ENCODE measurements around the gene PPP1R13L. TPM values are rescaled to one million over a fixed set of nuclear protein-coding genes. Genes with fewer than 3 reads are reported as not detected.
"Not testable (repeated sequence)": the region's sequence is repeated elsewhere in the genome, so short reads cannot be mapped to it uniquely, and the experiment has no call there.

PPP1R13L gene
- total and polyA plus RNA-seq, 2 experiments from 2014 or later: 3.9 to 6.4 TPM

DNA sequence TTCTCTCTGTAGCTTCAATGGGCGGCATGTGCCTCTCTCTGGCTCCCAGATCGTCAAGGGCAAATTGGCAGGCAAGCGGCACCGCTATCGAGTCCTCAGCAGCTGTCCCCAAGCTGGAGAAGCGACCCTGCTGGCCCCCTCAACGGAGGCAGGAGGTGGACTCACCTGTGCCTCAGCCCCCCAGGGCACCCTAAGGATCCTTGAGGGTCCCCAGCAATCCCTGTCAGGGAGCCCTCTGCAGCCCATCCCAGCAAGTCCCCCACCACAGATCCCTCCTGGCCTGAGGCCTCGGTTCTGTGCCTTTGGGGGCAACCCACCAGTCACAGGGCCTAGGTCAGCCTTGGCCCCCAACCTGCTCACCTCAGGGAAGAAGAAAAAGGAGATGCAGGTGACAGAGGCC, 3.3 kb upstream of the PPP1R13L start:
- H4K20me1 ChIP-seq (ENCODE audit: insufficient read depth): no peaks in the 10 kb centered on the region
- peaks cover 11% of the 10 kb centered on the region; the same call in 1 of the 2 replicates for H3K36me3 ChIP-seq (ENCODE audit: low read depth)
- TF ChIP-seq EZH2 (IDR thresholded peaks at IDR 0.05; ENCODE audit: insufficient read depth, poor library complexity, severe bottlenecking) (no peak), EZH2phosphoT487 (IDR thresholded peaks at IDR 0.05; ENCODE audit: insufficient read depth, low read depth) (no peak)
- no peak overlapping the region for H3K4me3 ChIP-seq
- H3K79me2 ChIP-seq (ENCODE audit: insufficient read depth): peaks cover 26% of the 10 kb centered on the region
- DNase-seq: no peak
- no peak overlapping the region for H3K4me2 ChIP-seq (ENCODE audit: unreplicated experiment)
- H3K27me3 ChIP-seq (replicated peaks; ENCODE audit: insufficient read depth): no peaks in the 10 kb centered on the region
- no peaks in the 10 kb centered on the region for H3K9me2 ChIP-seq (ENCODE audit: insufficient read depth)
- H3K4me1 ChIP-seq (ENCODE audit: insufficient read depth): peaks cover 19% of the 10 kb centered on the region; the same call in 1 of the 2 replicates
- in situ Hi-C loops (cut with MboI): no loop called here
- peaks cover 19% of the 10 kb centered on the region; the same call in 1 of the 2 replicates for H3F3A ChIP-seq (ENCODE audit: insufficient read depth)
- H3K9ac ChIP-seq: no peak overlapping the region
- no peaks in the 10 kb centered on the region for H3K9me3 ChIP-seq (ENCODE audit: low read depth)
- H3K27ac ChIP-seq: no peak overlapping the region
- WGBS, 2 experiments (ENCODE audit: low coverage in 1 of 2, low lambda C conversion rate in 2 of 2, missing lambda C conversion rate in 2 of 2): 71 to 79% methylated on average over 8 of the region's 8 CpGs
- H2AFZ ChIP-seq: no peak overlapping the region

DNA sequence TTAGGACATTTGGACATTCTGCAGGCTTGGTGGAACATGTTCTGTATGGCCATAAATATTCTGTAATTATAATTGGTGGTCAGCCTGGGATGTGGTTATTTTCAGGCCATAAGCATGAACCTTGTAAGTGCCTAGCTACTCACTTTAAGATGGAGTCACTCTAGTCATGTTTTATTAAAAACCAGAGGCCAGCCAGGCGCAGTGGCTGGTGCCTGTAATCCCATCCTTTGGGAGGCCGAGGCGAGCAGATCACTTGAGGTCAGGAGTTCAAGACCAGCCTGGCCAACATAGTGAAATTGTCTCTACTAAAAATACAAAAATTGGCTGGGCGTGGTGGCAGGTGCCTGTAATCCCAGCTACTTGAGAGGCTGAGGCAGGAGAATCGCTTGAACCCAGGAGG, 2.7 kb upstream of the PPP1R13L start:
- 71 to 73% methylated on average over 5 of the region's 5 CpGs for WGBS, 2 experiments (ENCODE audit: low coverage in 1 of 2, low lambda C conversion rate in 2 of 2, missing lambda C conversion rate in 2 of 2)
- H3K9me3 ChIP-seq (ENCODE audit: low read depth); DNase-seq; H3K27me3 ChIP-seq (replicated peaks; ENCODE audit: insufficient read depth); H3K9me2 ChIP-seq (ENCODE audit: insufficient read depth); H2AFZ ChIP-seq; H3K36me3 ChIP-seq (ENCODE audit: low read depth); H3K27ac ChIP-seq; in situ Hi-C loops (cut with MboI); H4K20me1 ChIP-seq (ENCODE audit: insufficient read depth): not testable (repeated sequence)
- peaks cover 28% of the 10 kb centered on the region for H3K79me2 ChIP-seq (ENCODE audit: insufficient read depth)
- peaks cover 19% of the 10 kb centered on the region; the same call in 1 of the 2 replicates for H3F3A ChIP-seq (ENCODE audit: insufficient read depth)
- peak overlapping the region; percentile 90 for H3K9ac ChIP-seq
- peak overlapping the region; percentile 95 for H3K4me2 ChIP-seq (ENCODE audit: unreplicated experiment)
- peak overlapping the region; percentile 83 for H3K4me3 ChIP-seq
- peaks cover 24% of the 10 kb centered on the region; the same call in 1 of the 2 replicates for H3K4me1 ChIP-seq (ENCODE audit: insufficient read depth)

DNA sequence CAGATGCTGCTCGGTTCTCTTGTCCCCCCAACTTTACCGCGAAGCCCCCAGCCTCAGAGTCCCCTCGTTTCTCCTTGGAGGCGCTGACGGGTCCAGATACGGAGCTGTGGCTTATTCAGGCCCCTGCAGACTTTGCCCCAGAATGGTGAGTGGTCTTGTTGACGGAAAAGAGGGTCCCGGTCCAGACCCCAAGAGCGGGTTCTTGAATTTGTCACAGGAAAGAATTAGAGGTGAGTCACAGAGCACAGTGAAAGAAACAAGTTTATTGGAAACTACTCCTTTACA, 2.2 kb upstream of the PPP1R13L start:
- peak; percentile 21 for DNase-seq
- Histone ChIP-seq H3K36me3 (ENCODE audit: low read depth) (peaks cover under 1% of the 10 kb centered on the region; the same call in 1 of the 2 replicates), H3K79me2 (ENCODE audit: insufficient read depth) (peaks cover 28% of the 10 kb centered on the region), H3F3A (ENCODE audit: insufficient read depth) (peaks cover 15% of the 10 kb centered on the region; the same call in 1 of the 2 replicates), H3K9me3 (ENCODE audit: low read depth) (no peaks in the 10 kb centered on the region), H3K4me2 (ENCODE audit: unreplicated experiment) (peak overlapping the region; percentile 95), H3K4me1 (ENCODE audit: insufficient read depth) (peaks cover 25% of the 10 kb centered on the region; the same call in 1 of the 2 replicates), H2AFZ (peak overlapping the region; percentile 85; the same call in 1 of the 2 replicates), H3K9ac (peak overlapping the region; percentile 90), H3K4me3 (peak overlapping the region; percentile 83), H4K20me1 (ENCODE audit: insufficient read depth) (no peaks in the 10 kb centered on the region), H3K9me2 (ENCODE audit: insufficient read depth) (no peaks in the 10 kb centered on the region), H3K27me3 (replicated peaks; ENCODE audit: insufficient read depth) (no peaks in the 10 kb centered on the region), H3K27ac (no peak overlapping the region)
- TF ChIP-seq EZH2phosphoT487 (IDR thresholded peaks at IDR 0.05; ENCODE audit: insufficient read depth, low read depth) (no peak), EZH2 (IDR thresholded peaks at IDR 0.05; ENCODE audit: insufficient read depth, poor library complexity, severe bottlenecking) (no peak)
- in situ Hi-C loops (cut with MboI): no loop called here
- whole genome bisulfite sequencing, 2 experiments (ENCODE audit: low coverage in 1 of 2, low lambda C conversion rate in 2 of 2, missing lambda C conversion rate in 2 of 2): 0% methylated on average over 8 to 10 of the region's 10 CpGs

DNA sequence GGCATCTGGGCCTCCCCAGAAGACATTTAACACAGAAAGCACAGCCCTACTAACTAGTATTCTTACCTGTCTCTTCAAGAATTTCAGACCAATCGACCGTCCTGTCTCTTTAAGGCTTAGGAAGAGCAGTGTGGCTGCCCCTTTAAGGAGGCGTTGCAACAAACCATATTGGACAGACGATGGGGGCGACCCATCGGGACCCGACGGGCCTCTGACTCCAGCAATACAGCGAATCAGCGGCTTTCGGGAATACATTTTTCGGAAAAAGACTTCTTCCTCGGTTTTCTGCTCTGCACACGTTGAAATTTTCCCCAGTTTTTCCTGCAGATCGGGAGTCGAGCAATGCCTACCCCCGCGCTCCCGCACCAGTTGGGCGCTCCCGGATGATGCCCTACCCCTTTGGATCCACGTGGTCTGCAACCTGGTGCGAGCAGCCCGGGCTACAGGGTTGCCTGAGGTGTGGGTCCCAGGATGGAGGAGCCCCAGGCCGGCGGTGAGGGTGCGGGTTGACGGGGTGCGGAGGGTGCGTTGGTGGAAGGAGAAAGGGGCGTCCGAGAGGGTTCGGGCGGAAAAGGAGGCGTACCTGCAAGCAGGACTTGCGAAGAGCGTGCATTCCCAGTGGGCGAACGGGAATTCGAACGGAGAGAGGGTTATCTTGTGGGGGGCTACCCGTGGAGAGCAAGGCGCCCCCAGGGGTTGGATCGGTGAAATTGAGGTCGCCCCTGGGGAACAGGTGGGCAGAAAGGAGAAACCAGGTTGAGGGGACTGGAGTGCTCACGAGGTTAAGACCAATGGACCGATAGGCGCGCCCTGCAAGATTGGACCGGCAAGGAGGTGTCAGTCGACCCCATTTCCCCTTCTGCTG, 1.6 kb upstream of the PPP1R13L start, which contains the start of gene POLR1G:
TSS of gene POLR1G (plus strand) at position 419 of the 865 bp plus-strand sequence. CDS start at position 472, 53 bp downstream.
- peak within 1 kb of the TSS; percentile 97 for H3K27ac ChIP-seq
- in situ Hi-C loops (cut with MboI): no loop called here
- H3F3A ChIP-seq (ENCODE audit: insufficient read depth): peaks cover 12% of the 10 kb centered on the region; the same call in 1 of the 2 replicates
- peak within 1 kb of the TSS; percentile 85 for H2AFZ ChIP-seq
- H3K4me1 ChIP-seq (ENCODE audit: insufficient read depth): peaks cover 25% of the 10 kb centered on the region; the same call in 1 of the 2 replicates
- H3K27me3 ChIP-seq (replicated peaks; ENCODE audit: insufficient read depth): no peaks in the 10 kb centered on the region
- H3K4me3 ChIP-seq: peak within 1 kb of the TSS; percentile 83
- no peaks in the 10 kb centered on the region for H3K36me3 ChIP-seq (ENCODE audit: low read depth)
- no peaks in the 10 kb centered on the region for H4K20me1 ChIP-seq (ENCODE audit: insufficient read depth)
- TF ChIP-seq EZH2 (IDR thresholded peaks at IDR 0.05; ENCODE audit: insufficient read depth, poor library complexity, severe bottlenecking) (no peak), EZH2phosphoT487 (IDR thresholded peaks at IDR 0.05; ENCODE audit: insufficient read depth, low read depth) (no peak)
- H3K9me3 ChIP-seq (ENCODE audit: low read depth): no peaks in the 10 kb centered on the region
- peak; percentile 88 for DNase-seq
- WGBS, 2 experiments (ENCODE audit: low coverage in 1 of 2, low lambda C conversion rate in 2 of 2, missing lambda C conversion rate in 2 of 2): 1 to 2% methylated on average over 50 to 51 of the region's 51 CpGs
- H3K9me2 ChIP-seq (ENCODE audit: insufficient read depth): no peaks in the 10 kb centered on the region
- H3K79me2 ChIP-seq (ENCODE audit: insufficient read depth): peaks cover 28% of the 10 kb centered on the region
- H3K4me2 ChIP-seq (ENCODE audit: unreplicated experiment): peak within 1 kb of the TSS; percentile 95
- H3K9ac ChIP-seq: peak within 1 kb of the TSS; percentile 90

Data from GM23248 (cell line).